HepG2 (cell line): ENCODE measurements around the gene COL18A1. TPM values are rescaled to one million over a fixed set of nuclear protein-coding genes. Genes with fewer than 3 reads are reported as not detected.
A peak's percentile ranks its signal among the peaks of the same experiment; 100 is the strongest.

Source experiments
- ARID4A ChIP-seq: sonication (generic); formaldehyde crosslinking; IDR thresholded peaks from 2 replicates; pipeline ENCODE4 v1.5.0; 2020; ENCODE audit warnings: mild to moderate bottlenecking, missing genetic modification reagents, borderline replicate concordance
- ATF3 ChIP-seq: sonication (generic); formaldehyde crosslinking; IDR thresholded peaks from 2 replicates; pipeline ENCODE4 v1.4.0; 2020; ENCODE audit warnings: missing genetic modification reagents
- FOXJ3 ChIP-seq: sonication (generic); formaldehyde crosslinking; IDR thresholded peaks from 2 replicates; pipeline ENCODE4 v1.4.0; 2020; ENCODE audit warnings: missing genetic modification reagents, mild to moderate bottlenecking, borderline replicate concordance
- FUBP1 ChIP-seq: sonication (generic); formaldehyde crosslinking; IDR thresholded peaks from 2 replicates; pipeline ENCODE4 v1.5.1; 2020; ENCODE audit warnings: missing genetic modification reagents, mild to moderate bottlenecking, borderline replicate concordance
- IRX3 ChIP-seq: sonication (generic); formaldehyde crosslinking; IDR thresholded peaks from 2 replicates; pipeline ENCODE4 v1.8.1; 2023; ENCODE audit warnings: mild to moderate bottlenecking, low read depth, missing genetic modification reagents, borderline replicate concordance
- KAT2B ChIP-seq: fragments of 150-350 bp; IDR thresholded peaks from 2 replicates; pipeline ENCODE4 v1.6.1; 2014; ENCODE audit warnings: low read depth, low read length, borderline replicate concordance
- KAT7 ChIP-seq: IDR thresholded peaks from 2 replicates; pipeline ENCODE4 v1.6.1; 2018; ENCODE audit warnings: borderline replicate concordance, missing compliant biosample characterization
- MBD4 ChIP-seq: IDR thresholded peaks from 2 replicates; pipeline ENCODE4 v1.6.1; 2012; ENCODE audit warnings: low read length, inconsistent platforms, borderline replicate concordance
- MEF2D ChIP-seq: sonication (generic); formaldehyde crosslinking; IDR thresholded peaks from 2 replicates; pipeline ENCODE4 v1.5.1; 2020; ENCODE audit warnings: mild to moderate bottlenecking, missing genetic modification reagents
- NR0B2 ChIP-seq: sonication (generic); formaldehyde crosslinking; IDR thresholded peaks from 2 replicates; pipeline ENCODE4 v1.4.0; 2020; ENCODE audit warnings: mild to moderate bottlenecking, missing genetic modification reagents
- ONECUT2 ChIP-seq: sonication (generic); formaldehyde crosslinking; IDR thresholded peaks from 2 replicates; pipeline ENCODE4 v1.4.0; 2020; ENCODE audit warnings: missing genetic modification reagents
- PCBP1 ChIP-seq: fragments of 200-400 bp; formaldehyde crosslinking; IDR thresholded peaks from 2 replicates; pipeline ENCODE4 v1.6.1; 2017; ENCODE audit warnings: mild to moderate bottlenecking, low read depth, low read length, borderline replicate concordance
- RBFOX2 ChIP-seq: fragments of 200-400 bp; formaldehyde crosslinking; IDR thresholded peaks from 2 replicates; pipeline ENCODE4 v1.6.1; 2017; ENCODE audit warnings: low read depth, mild to moderate bottlenecking, low read length
- RCOR2 ChIP-seq: IDR thresholded peaks from 2 replicates; pipeline ENCODE4 v1.6.1; 2016; ENCODE audit warnings: missing biosample characterization, missing genetic modification reagents
- SPEN ChIP-seq: sonication (generic); formaldehyde crosslinking; IDR thresholded peaks from 2 replicates; pipeline ENCODE4 v1.5.1; 2020; ENCODE audit warnings: low read depth, mild to moderate bottlenecking, missing genetic modification reagents
- YEATS2 ChIP-seq: sonication (generic); formaldehyde crosslinking; IDR thresholded peaks from 2 replicates; pipeline ENCODE4 v1.4.0; 2020; ENCODE audit warnings: missing genetic modification reagents, borderline replicate concordance
- ZBTB34 ChIP-seq: sonication (generic); formaldehyde crosslinking; IDR thresholded peaks from 2 replicates; pipeline ENCODE4 v1.8.0; 2022; ENCODE audit warnings: mild to moderate bottlenecking, missing genetic modification reagents
- ZFYVE20 ChIP-seq: sonication (generic); formaldehyde crosslinking; IDR thresholded peaks from 2 replicates; pipeline ENCODE4 v1.8.0; 2023; ENCODE audit warnings: low read depth, mild to moderate bottlenecking, moderate library complexity, missing genetic modification reagents, borderline replicate concordance
- ZNF713 ChIP-seq: sonication (generic); formaldehyde crosslinking; IDR thresholded peaks from 2 replicates; pipeline ENCODE4 v1.4.0; 2020; ENCODE audit warnings: mild to moderate bottlenecking, missing genetic modification reagents
- ZNF781 ChIP-seq: sonication (generic); formaldehyde crosslinking; IDR thresholded peaks from 2 replicates; pipeline ENCODE4 v1.5.1; 2020; ENCODE audit warnings: borderline replicate concordance, mild to moderate bottlenecking, missing genetic modification reagents; ENCODE audit errors: not compliant biosample characterization
- polyA plus RNA-seq, 8 experiments: library from polyadenylated mRNA; depleted of rRNA in 3 of 8; stranded (reverse) in 7 of 8; unstranded in 1 of 8; fragments of >200 nt; fragmentation: Illumina TruSeq in 4 of 8; extraction: Trizol in 4 of 8; gene quantifications; 2 replicates each; pipeline versions ENCODE4 v1.2.1 to v1.2.3, GENCODE V29; 2011 to 2016; ENCODE audit warnings: low read depth in 4 of 8, missing spikeins in 1 of 8, mixed read lengths in 1 of 8; ENCODE audit not compliant: insufficient read depth in 1 of 8
- total RNA-seq, 5 experiments: library from RNA; depleted of rRNA; stranded (reverse); fragments of >200 nt; fragmentation: Illumina TruSeq; extraction: Trizol; gene quantifications; 2 replicates each; pipeline ENCODE4 v1.2.3, GENCODE V29; 2016; ENCODE audit warnings: low read depth in 1 of 5

COL18A1 gene
- total and polyA plus RNA-seq, 2 of the 13 experiments (the other 11 are each of a cell fraction or from before 2014, with no cell fraction given): 79.0 to 102 TPM

- no peak for TF ChIP-seq ZNF713 (CRISPR knock-in tag)
- no peak for TF ChIP-seq ATF3 (CRISPR knock-in tag)
- no peak for TF ChIP-seq ONECUT2 (CRISPR knock-in tag)
- TF ChIP-seq KAT7: 0 out of 2 replicates have a peak, but pooled peaks have one; percentile 55
- TF ChIP-seq YEATS2 (CRISPR knock-in tag): 0 out of 2 replicates have a peak, but pooled peaks have one; percentile 58
- no peak for TF ChIP-seq ZFYVE20 (CRISPR knock-in tag)
- TF ChIP-seq RBFOX2: peak; percentile 71
- no peak for TF ChIP-seq FUBP1
- peak; percentile 58; the same call in 1 of the 2 replicates for TF ChIP-seq IRX3 (CRISPR knock-in tag)
- peak; percentile 33; the same call in 1 of the 2 replicates for TF ChIP-seq ZBTB34 (CRISPR knock-in tag)
- TF ChIP-seq KAT2B: no peak
- TF ChIP-seq ZNF781 (CRISPR knock-in tag): no peak
- no peak for TF ChIP-seq MBD4
- no peak for TF ChIP-seq SPEN
- no peak for TF ChIP-seq PCBP1
- no peak for TF ChIP-seq FOXJ3 (CRISPR knock-in tag)
- TF ChIP-seq RCOR2: no peak
- TF ChIP-seq ARID4A (CRISPR knock-in tag): peak; percentile 85
- TF ChIP-seq NR0B2 (CRISPR knock-in tag): peak; percentile 85; the same call in 1 of the 2 replicates
- TF ChIP-seq MEF2D (CRISPR knock-in tag): 0 out of 2 replicates have a peak, but pooled peaks have one; percentile 33
Observed at GRCh38 chr21:45541221-45542039, 136.5 kb downstream of the COL18A1 start (continued).
